DOHH2 (cell line): ENCODE data around the gene ZIC2.

ENCODE experiments used
- H3F3A ChIP-seq: fragments of 200-600 bp; sonication (generic), shearing (Covaris generic); 2 replicates; pipeline ENCODE4 v1.6.0; 2016; ENCODE audit warnings: antibody characterized with exemption, mild to moderate bottlenecking; ENCODE audit not compliant: control insufficient read depth, insufficient read depth
- H3K27ac ChIP-seq: fragments of 200-600 bp; sonication (generic); 2 replicates; pipeline ENCODE4 v1.5.1; 2014; ENCODE audit warnings: low read depth, mild to moderate bottlenecking, low read length, moderate library complexity
- H3K27me3 ChIP-seq: fragments of 200-600 bp; sonication (generic); 2 replicates; pipeline ENCODE4 v1.6.1; 2014; ENCODE audit warnings: mild to moderate bottlenecking, low read length, mixed read lengths; ENCODE audit not compliant: control insufficient read depth
- H3K36me3 ChIP-seq: fragments of 200-600 bp; sonication (generic); 2 replicates; pipeline ENCODE4 v1.6.1; 2014; ENCODE audit warnings: mild to moderate bottlenecking, low read length, moderate library complexity, mixed read lengths; ENCODE audit not compliant: control insufficient read depth
- H3K4me1 ChIP-seq: fragments of 200-600 bp; sonication (generic); 2 replicates; pipeline ENCODE4 v1.6.1; 2014; ENCODE audit warnings: mild to moderate bottlenecking, low read length, mixed read lengths; ENCODE audit not compliant: control insufficient read depth
- H3K4me2 ChIP-seq: fragments of 200-600 bp; sonication (generic); 2 replicates; pipeline ENCODE4 v1.6.0; 2014; ENCODE audit warnings: mild to moderate bottlenecking, low read length, moderate library complexity
- H3K4me3 ChIP-seq: fragments of 200-600 bp; sonication (generic); 2 replicates; pipeline ENCODE4 v1.5.1; 2014; ENCODE audit warnings: mild to moderate bottlenecking, low read length, mixed read lengths
- H3K79me2 ChIP-seq: fragments of 200-600 bp; sonication (generic); 2 replicates; pipeline ENCODE4 v1.6.1; 2014; ENCODE audit warnings: mild to moderate bottlenecking, low read length, mixed read lengths; ENCODE audit not compliant: control insufficient read depth
- H3K9me2 ChIP-seq: fragments of 200-600 bp; sonication (generic); replicated peaks from 2 replicates; pipeline ENCODE4 v1.6.1; 2014; ENCODE audit warnings: mild to moderate bottlenecking, low read length, mixed read lengths; ENCODE audit not compliant: control insufficient read depth
- H3K9me3 ChIP-seq: fragments of 200-600 bp; sonication (generic); 2 replicates; pipeline ENCODE4 v1.6.1; 2014; ENCODE audit warnings: antibody characterized with exemption, low read length, mixed read lengths; ENCODE audit not compliant: control insufficient read depth, insufficient read depth
- H4K20me1 ChIP-seq: fragments of 200-600 bp; sonication (generic); 2 replicates; pipeline ENCODE4 v1.6.0; 2014; ENCODE audit warnings: low read depth, mild to moderate bottlenecking, antibody characterized with exemption, low read length, moderate library complexity; ENCODE audit not compliant: control insufficient read depth, insufficient read depth
- EZH2phosphoT487 ChIP-seq: fragments of 200-600 bp; sonication (generic); IDR thresholded peaks from 2 replicates; pipeline ENCODE4 v1.6.1; 2017; ENCODE audit warnings: borderline replicate concordance, mild to moderate bottlenecking, antibody characterized with exemption, low read length, moderate library complexity, mixed read lengths
- TF ChIP-seq, protein P1 (sequence below): fragments of 200-600 bp; sonication (generic); IDR thresholded peaks from one replicate; pipeline ENCODE4 v1.5.1; 2014; ENCODE audit warnings: antibody characterized with exemption, mild to moderate bottlenecking, low read depth, low read length; ENCODE audit not compliant: poor library complexity, severe bottlenecking

The ZIC2 gene

DNA sequence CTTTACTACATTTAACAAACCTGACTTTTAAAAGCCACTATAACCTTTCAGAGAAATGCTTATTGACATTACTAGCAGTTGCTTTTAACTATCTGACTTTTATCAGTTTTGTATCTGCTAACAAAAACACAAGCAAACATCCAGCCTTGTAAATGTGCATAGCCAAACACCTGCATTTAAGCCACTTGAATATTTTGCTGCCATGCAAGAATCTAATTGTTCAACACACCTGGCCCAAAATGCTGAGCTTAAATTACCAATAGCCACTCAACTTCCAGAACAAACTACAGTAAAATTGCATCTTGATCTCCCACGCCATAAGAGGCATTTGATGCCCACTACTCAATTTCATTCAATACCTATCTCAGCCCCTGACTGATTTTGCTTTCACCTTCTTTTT is 19.3 kb upstream of the ZIC2 start:
- TF ChIP-seq, protein P1, sequence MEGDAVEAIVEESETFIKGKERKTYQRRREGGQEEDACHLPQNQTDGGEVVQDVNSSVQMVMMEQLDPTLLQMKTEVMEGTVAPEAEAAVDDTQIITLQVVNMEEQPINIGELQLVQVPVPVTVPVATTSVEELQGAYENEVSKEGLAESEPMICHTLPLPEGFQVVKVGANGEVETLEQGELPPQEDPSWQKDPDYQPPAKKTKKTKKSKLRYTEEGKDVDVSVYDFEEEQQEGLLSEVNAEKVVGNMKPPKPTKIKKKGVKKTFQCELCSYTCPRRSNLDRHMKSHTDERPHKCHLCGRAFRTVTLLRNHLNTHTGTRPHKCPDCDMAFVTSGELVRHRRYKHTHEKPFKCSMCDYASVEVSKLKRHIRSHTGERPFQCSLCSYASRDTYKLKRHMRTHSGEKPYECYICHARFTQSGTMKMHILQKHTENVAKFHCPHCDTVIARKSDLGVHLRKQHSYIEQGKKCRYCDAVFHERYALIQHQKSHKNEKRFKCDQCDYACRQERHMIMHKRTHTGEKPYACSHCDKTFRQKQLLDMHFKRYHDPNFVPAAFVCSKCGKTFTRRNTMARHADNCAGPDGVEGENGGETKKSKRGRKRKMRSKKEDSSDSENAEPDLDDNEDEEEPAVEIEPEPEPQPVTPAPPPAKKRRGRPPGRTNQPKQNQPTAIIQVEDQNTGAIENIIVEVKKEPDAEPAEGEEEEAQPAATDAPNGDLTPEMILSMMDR, result no peak
- no peak for TF ChIP-seq EZH2phosphoT487
- Histone ChIP-seq H3K27ac (no peak overlapping the region), H3K27me3 (peaks cover 7% of the 10 kb centered on the region), H3K36me3 (no peaks in the 10 kb centered on the region), H3K9me2 (no peaks in the 10 kb centered on the region), H3K4me3 (no peak overlapping the region), H3K9me3 (no peaks in the 10 kb centered on the region), H3K4me1 (no peaks in the 10 kb centered on the region), H3F3A (no peaks in the 10 kb centered on the region), H4K20me1 (no peaks in the 10 kb centered on the region), H3K4me2 (no peak overlapping the region), H3K79me2 (no peaks in the 10 kb centered on the region)

DNA sequence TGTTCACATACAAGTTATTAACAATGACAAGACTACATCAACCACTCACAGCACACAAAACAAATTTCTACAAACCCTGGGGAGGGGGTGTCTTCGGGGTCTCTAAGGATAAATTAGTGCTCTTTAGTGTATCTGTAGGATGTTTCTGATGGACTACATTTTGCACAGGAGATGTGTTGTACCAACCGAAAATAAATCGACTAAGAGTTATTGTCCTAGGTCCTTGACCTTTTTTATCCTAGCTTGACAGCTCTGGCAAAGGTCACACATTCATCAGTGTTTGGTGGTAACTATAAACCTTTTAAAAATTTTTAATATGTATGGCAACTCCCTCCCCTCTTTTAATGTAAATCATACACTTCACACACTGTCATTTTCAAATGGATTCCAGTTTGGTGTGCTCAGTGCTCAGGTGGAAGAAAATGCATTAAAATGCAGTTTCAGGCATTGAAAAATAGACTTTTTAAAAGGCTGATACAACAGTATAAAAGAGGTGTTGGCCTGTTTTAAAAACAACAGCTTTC is 17.7 kb upstream of the ZIC2 start:
- Histone ChIP-seq H3K4me1 (no peaks in the 10 kb centered on the region), H3K9me2 (no peaks in the 10 kb centered on the region), H3K36me3 (no peaks in the 10 kb centered on the region), H4K20me1 (no peaks in the 10 kb centered on the region), H3K4me3 (no peak overlapping the region), H3K9me3 (0 out of 2 replicates have a peak, but pooled peaks cover under 1% of the 10 kb centered on the region), H3K27me3 (peaks cover 7% of the 10 kb centered on the region), H3F3A (no peaks in the 10 kb centered on the region), H3K79me2 (no peaks in the 10 kb centered on the region), H3K27ac (no peak overlapping the region), H3K4me2 (no peak overlapping the region)
- no peak for TF ChIP-seq EZH2phosphoT487
- TF ChIP-seq, protein P1, result no peak

DNA sequence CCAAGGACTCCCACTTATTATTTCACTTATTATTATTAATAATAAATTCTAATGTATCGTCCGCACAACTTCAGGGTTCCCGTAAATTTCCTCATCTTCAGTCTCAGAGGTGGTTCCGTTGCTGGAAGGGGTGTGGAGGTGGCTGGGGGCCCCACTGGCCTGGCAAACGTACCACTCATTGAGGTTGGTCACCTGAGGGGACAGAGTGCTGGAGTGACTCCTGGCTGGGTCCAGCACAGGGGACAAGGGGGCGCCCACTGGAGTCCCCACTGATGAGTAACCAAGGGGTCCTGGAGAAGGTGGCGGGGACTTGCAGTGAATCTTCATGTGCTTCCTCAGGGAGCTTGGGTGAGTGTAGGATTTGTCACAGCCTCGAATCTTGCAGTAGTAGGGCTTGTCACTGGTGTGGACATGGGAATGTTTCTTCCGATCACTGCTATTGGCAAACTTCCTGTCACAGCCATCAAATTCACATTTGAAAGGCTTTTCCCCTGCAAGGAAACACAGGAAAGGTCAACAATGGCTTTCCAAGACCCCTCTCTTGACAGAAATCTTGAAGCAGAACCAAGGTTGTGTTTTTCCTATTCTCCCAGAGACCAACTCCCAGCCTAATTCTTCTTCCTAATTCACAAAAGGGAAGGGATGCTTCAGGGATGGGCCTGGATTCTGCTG is 16.1 kb upstream of the ZIC2 start:
- Histone ChIP-seq H3K27me3 (peaks cover 7% of the 10 kb centered on the region), H3K4me1 (no peaks in the 10 kb centered on the region)

More for the DNA sequence above, 16.1 kb upstream of the ZIC2 start:
- H3K9me2 ChIP-seq, result no peaks in the 10 kb centered on the region
- no peak overlapping the region for H3K27ac ChIP-seq
- H3K79me2 ChIP-seq, result no peaks in the 10 kb centered on the region
- no peak overlapping the region for H3K4me3 ChIP-seq
- TF ChIP-seq, protein P1, result no peak
- no peak for TF ChIP-seq EZH2phosphoT487
- no peak overlapping the region for H3K4me2 ChIP-seq
- no peaks in the 10 kb centered on the region for H4K20me1 ChIP-seq
- H3K36me3 ChIP-seq, result no peaks in the 10 kb centered on the region
- no peaks in the 10 kb centered on the region for H3F3A ChIP-seq
- H3K9me3 ChIP-seq, result 0 out of 2 replicates have a peak, but pooled peaks cover 4% of the 10 kb centered on the region
